ENCODE data around the gene NOP9.
A peak's percentile ranks its signal among the peaks of the same experiment; 100 is the strongest.

The NOP9 gene

GRCh38 chr14:24297190-24297964 lies 2.3 kb upstream of the NOP9 start:
- Histone ChIP-seq H3K4me3 (ENCODE audit: low read length) (no peak overlapping the region), H3F3A (ENCODE audit: insufficient read depth, low read length) (no peaks in the 10 kb centered on the region), H3K4me1 (ENCODE audit: low read length) (0 out of 2 replicates have a peak, but pooled peaks cover 5% of the 10 kb centered on the region), H3K36me3 (replicated peaks; ENCODE audit: insufficient read depth, low read length) (no peaks in the 10 kb centered on the region), H3K79me2 (ENCODE audit: low read length) (peaks cover 22% of the 10 kb centered on the region), H3K9me3 (replicated peaks; ENCODE audit: insufficient read depth, low read length) (no peaks in the 10 kb centered on the region), H3K9ac (ENCODE audit: low read length) (no peak overlapping the region), H3K9me2 (replicated peaks; ENCODE audit: insufficient read depth, low read length) (no peaks in the 10 kb centered on the region), H4K20me1 (ENCODE audit: insufficient read depth, low read length) (no peaks in the 10 kb centered on the region), H3K27me3 (replicated peaks; ENCODE audit: insufficient read depth, low read length) (no peaks in the 10 kb centered on the region), H3K27ac (ENCODE audit: low read length) (no peak overlapping the region), H2AFZ (ENCODE audit: low read length) (no peak overlapping the region), H3K4me2 (ENCODE audit: low read depth, low read length) (no peak overlapping the region)
- no peak for DNase-seq
- TF ChIP-seq CTCF (IDR thresholded peaks at IDR 0.05; ENCODE audit: low read length) (no peak), EZH2 (optimal IDR thresholded peaks at IDR 0.05; ENCODE audit: low read depth, low read length) (no peak), EZH2phosphoT487 (IDR thresholded peaks at IDR 0.05; ENCODE audit: low read length) (no peak)

DNA sequence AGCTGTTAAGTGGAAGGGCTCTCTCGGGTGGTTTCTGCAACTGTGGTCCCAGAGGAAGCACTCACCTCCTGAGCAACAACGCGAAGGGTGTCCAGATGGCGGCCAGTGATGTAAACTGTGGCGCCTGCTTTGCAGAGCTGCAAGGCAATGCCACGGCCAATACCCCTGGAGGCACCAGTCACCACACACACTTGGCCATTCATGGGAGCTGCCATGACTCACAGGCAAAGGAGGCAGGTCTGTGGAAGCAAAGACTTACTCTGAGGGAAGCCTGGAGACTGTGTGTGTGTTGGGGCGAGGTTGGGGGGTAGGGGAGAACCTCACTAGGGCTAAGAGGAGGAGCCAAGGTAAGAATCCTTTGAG lies 777 bp upstream of the NOP9 start:
- H3K27ac ChIP-seq (ENCODE audit: low read length), result peak overlapping the region; percentile 60; the same call in 1 of the 2 replicates
- no peaks in the 10 kb centered on the region for H3K9me3 ChIP-seq (replicated peaks; ENCODE audit: insufficient read depth, low read length)
- H3K4me3 ChIP-seq (ENCODE audit: low read length), result peak overlapping the region; percentile 82
- no peaks in the 10 kb centered on the region for H3F3A ChIP-seq (ENCODE audit: insufficient read depth, low read length)
- H3K4me1 ChIP-seq (ENCODE audit: low read length), result 0 out of 2 replicates have a peak, but pooled peaks cover 5% of the 10 kb centered on the region
- TF ChIP-seq EZH2phosphoT487 (IDR thresholded peaks at IDR 0.05; ENCODE audit: low read length) (no peak), CTCF (IDR thresholded peaks at IDR 0.05; ENCODE audit: low read length) (no peak), EZH2 (optimal IDR thresholded peaks at IDR 0.05; ENCODE audit: low read depth, low read length) (no peak)
- no peaks in the 10 kb centered on the region for H3K27me3 ChIP-seq (replicated peaks; ENCODE audit: insufficient read depth, low read length)
- H4K20me1 ChIP-seq (ENCODE audit: insufficient read depth, low read length), result no peaks in the 10 kb centered on the region
- H3K9ac ChIP-seq (ENCODE audit: low read length), result peak overlapping the region; percentile 75
- no peaks in the 10 kb centered on the region for H3K36me3 ChIP-seq (replicated peaks; ENCODE audit: insufficient read depth, low read length)
- H3K4me2 ChIP-seq (ENCODE audit: low read depth, low read length), result peak overlapping the region; percentile 70
- peaks cover 22% of the 10 kb centered on the region for H3K79me2 ChIP-seq (ENCODE audit: low read length)
- no peaks in the 10 kb centered on the region for H3K9me2 ChIP-seq (replicated peaks; ENCODE audit: insufficient read depth, low read length)
- no peak for DNase-seq
- H2AFZ ChIP-seq (ENCODE audit: low read length), result 0 out of 2 replicates have a peak overlapping the region, but pooled peaks have one; percentile 82

DNA sequence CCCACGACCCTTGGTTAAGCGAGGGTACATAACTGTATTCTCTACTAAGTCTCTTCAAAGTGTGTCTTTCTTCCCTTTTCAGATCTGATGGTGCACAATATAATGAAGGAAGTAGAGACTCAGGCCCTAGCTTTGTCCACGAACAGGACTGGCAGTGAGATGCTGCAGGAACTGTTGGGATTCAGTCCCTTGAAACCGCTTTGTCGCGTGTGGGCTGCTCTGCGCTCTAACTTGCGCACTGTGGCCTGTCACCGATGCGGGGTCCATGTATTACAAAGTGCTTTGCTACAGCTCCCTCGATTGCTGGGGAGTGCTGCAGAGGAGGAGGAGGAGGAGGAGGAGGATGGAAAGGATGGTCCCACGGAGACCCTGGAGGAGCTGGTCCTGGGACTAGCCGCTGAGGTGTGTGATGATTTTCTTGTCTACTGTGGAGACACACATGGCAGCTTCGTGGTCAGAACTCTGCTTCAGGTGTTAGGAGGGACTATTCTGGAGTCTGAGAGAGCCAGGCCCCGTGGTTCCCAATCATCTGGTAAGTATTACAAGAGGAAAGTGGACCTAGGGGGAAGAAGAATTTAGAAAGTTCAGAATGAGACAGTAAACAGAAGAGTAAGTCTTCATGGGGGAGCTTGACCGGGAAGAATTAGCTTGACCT lies 803 bp downstream of the NOP9 start:
- no peaks in the 10 kb centered on the region for H3K36me3 ChIP-seq (replicated peaks; ENCODE audit: insufficient read depth, low read length)

More for the DNA sequence above, 803 bp downstream of the NOP9 start:
- H3K79me2 ChIP-seq (ENCODE audit: low read length), result peaks cover 22% of the 10 kb centered on the region
- H2AFZ ChIP-seq (ENCODE audit: low read length), result no peak overlapping the region
- H3K9me2 ChIP-seq (replicated peaks; ENCODE audit: insufficient read depth, low read length), result no peaks in the 10 kb centered on the region
- H3K9me3 ChIP-seq (replicated peaks; ENCODE audit: insufficient read depth, low read length), result no peaks in the 10 kb centered on the region
- no peaks in the 10 kb centered on the region for H3K27me3 ChIP-seq (replicated peaks; ENCODE audit: insufficient read depth, low read length)
- 0 out of 2 replicates have a peak, but pooled peaks cover 5% of the 10 kb centered on the region for H3K4me1 ChIP-seq (ENCODE audit: low read length)
- no peaks in the 10 kb centered on the region for H4K20me1 ChIP-seq (ENCODE audit: insufficient read depth, low read length)
- no peaks in the 10 kb centered on the region for H3F3A ChIP-seq (ENCODE audit: insufficient read depth, low read length)
- H3K4me2 ChIP-seq (ENCODE audit: low read depth, low read length), result peak overlapping the region; percentile 74
- no peak for DNase-seq
- H3K9ac ChIP-seq (ENCODE audit: low read length), result peak overlapping the region; percentile 75
- H3K4me3 ChIP-seq (ENCODE audit: low read length), result peak overlapping the region; percentile 82
- TF ChIP-seq EZH2 (optimal IDR thresholded peaks at IDR 0.05; ENCODE audit: low read depth, low read length), result no peak
- no peak for TF ChIP-seq EZH2phosphoT487 (IDR thresholded peaks at IDR 0.05; ENCODE audit: low read length)
- no peak for TF ChIP-seq CTCF (IDR thresholded peaks at IDR 0.05; ENCODE audit: low read length)
- 0 out of 2 replicates have a peak overlapping the region, but pooled peaks have one; percentile 34 for H3K27ac ChIP-seq (ENCODE audit: low read length)
